Smooth muscle cell (in vitro differentiated cells): ENCODE results near the gene RCOR1. TPM values are rescaled to one million over a fixed set of nuclear protein-coding genes. Genes with fewer than 3 reads are reported as not detected.

Experiments
- DNase-seq: peaks from one replicate; lab custom pipeline; 2025; ENCODE audit not compliant: unreplicated experiment; lab: John Stamatoyannopoulos, UW
- H2AFZ ChIP-seq: fragments of 200-600 bp; sonication (generic); 2 replicates; pipeline ENCODE4 v1.6.0; 2016; ENCODE audit warnings: antibody characterized with exemption, low read depth, mild to moderate bottlenecking
- H3F3A ChIP-seq: fragments of 200-600 bp; sonication (generic); 2 replicates; pipeline ENCODE4 v1.6.0; 2017; ENCODE audit warnings: antibody characterized with exemption, low read depth
- H3K27ac ChIP-seq: fragments of 200-600 bp; sonication (generic); 2 replicates; pipeline ENCODE4 v1.5.1; 2016; ENCODE audit warnings: low read depth, mild to moderate bottlenecking
- H3K27me3 ChIP-seq: fragments of 200-600 bp; sonication (generic); 2 replicates; pipeline ENCODE4 v1.6.1; 2016; ENCODE audit warnings: low read depth, mild to moderate bottlenecking
- H3K36me3 ChIP-seq: fragments of 200-600 bp; sonication (generic); 2 replicates; pipeline ENCODE4 v1.5.1; 2016; ENCODE audit warnings: low read depth
- H3K4me1 ChIP-seq: fragments of 200-600 bp; sonication (generic); 2 replicates; pipeline ENCODE4 v1.5.1; 2016; ENCODE audit warnings: low read depth
- H3K4me2 ChIP-seq: fragments of 200-600 bp; sonication (generic); 2 replicates; pipeline ENCODE4 v1.6.0; 2016; ENCODE audit warnings: mild to moderate bottlenecking
- H3K4me3 ChIP-seq: fragments of 200-600 bp; sonication (generic); 2 replicates; pipeline ENCODE4 v1.5.1; 2016; ENCODE audit warnings: mild to moderate bottlenecking
- H3K79me2 ChIP-seq: fragments of 200-600 bp; sonication (generic); 2 replicates; pipeline ENCODE4 v1.6.0; 2016; ENCODE audit warnings: low read depth, mild to moderate bottlenecking
- H3K9ac ChIP-seq: fragments of 200-600 bp; sonication (generic); 2 replicates; pipeline ENCODE4 v1.6.0; 2016; ENCODE audit warnings: low read depth
- H3K9me3 ChIP-seq: fragments of 200-600 bp; sonication (generic); replicated peaks from 2 replicates; pipeline ENCODE4 v1.5.1; 2016; ENCODE audit warnings: low read depth
- H4K20me1 ChIP-seq: fragments of 200-600 bp; sonication (generic); 2 replicates; pipeline ENCODE4 v1.6.0; 2016; ENCODE audit warnings: low read depth
- WGBS: methylation state at CpG from one replicate; pipeline ENCODE4 v1.1.7; 2016; ENCODE audit warnings: low lambda C conversion rate; 5-methylcytosine and 5-hydroxymethylcytosine counted together
- polyA plus RNA-seq: library from polyadenylated mRNA; unstranded; fragments of >200 nt; fragmentation: Nextera tagmentation; extraction: Ambion mirVana; gene quantifications from 2 replicates; pipeline ENCODE4 v1.2.1, GENCODE V29; 2016
- total RNA-seq: library from RNA; depleted of rRNA; stranded (reverse); fragments of >200 nt; gene quantifications from 2 replicates; pipeline ENCODE4 v1.2.3, GENCODE V29; 2014
- TF ChIP-seq, protein P1 (sequence below): fragments of 200-600 bp; sonication (generic); IDR thresholded peaks from 2 replicates; pipeline ENCODE4 v1.5.1; 2017; ENCODE audit warnings: borderline replicate concordance, mild to moderate bottlenecking, antibody characterized with exemption; ENCODE audit not compliant: insufficient read depth, poor library complexity, severe bottlenecking

Gene RCOR1
- total and polyA plus RNA-seq, 2 experiments from 2014 or later: 4.4 to 29.3 TPM

DNA sequence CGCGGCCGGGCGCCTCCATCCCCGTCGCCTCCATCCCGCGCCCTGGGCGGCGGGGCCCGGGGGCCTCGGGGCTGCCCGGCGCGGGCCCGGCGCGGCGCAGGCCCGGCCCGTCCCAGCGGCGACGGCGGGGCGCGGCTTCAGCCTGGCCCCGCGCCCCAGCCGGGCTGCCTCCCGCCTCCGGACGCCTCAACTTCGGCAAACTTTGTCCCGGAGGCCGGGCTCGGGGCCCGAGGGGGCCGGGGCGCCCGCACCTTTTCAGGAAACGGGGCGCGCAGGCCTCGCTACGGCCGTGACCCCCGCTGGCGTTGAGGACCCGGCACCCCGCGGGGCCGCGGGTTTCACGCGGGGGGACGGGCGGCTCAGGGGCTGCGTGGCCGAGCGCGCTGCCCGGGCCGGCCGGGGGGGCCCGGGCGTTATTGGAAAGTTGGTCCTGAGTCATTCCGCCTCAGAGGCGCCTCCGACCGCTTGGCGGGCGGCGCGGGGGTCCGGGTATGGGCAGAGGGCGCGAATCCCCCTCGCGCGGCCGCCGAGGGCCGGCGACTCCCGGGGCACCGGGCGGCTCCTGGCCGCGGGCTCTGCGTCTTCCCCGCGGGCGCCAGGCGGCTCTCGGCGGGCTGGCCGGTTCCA lies 185.4 kb downstream of the RCOR1 start:
- Histone ChIP-seq H3K4me2 (peak overlapping the region; percentile 97), H3K4me1 (peaks cover 7% of the 10 kb centered on the region), H3K36me3 (no peaks in the 10 kb centered on the region), H4K20me1 (peaks cover 47% of the 10 kb centered on the region), H3F3A (peaks cover 14% of the 10 kb centered on the region), H2AFZ (no peak overlapping the region), H3K27ac (peak overlapping the region; percentile 94), H3K9ac (peak overlapping the region; percentile 94), H3K4me3 (peak overlapping the region; percentile 87), H3K79me2 (peaks cover 48% of the 10 kb centered on the region), H3K27me3 (no peaks in the 10 kb centered on the region), H3K9me3 (no peaks in the 10 kb centered on the region)
- no peak for DNase-seq
- TF ChIP-seq, protein P1, sequence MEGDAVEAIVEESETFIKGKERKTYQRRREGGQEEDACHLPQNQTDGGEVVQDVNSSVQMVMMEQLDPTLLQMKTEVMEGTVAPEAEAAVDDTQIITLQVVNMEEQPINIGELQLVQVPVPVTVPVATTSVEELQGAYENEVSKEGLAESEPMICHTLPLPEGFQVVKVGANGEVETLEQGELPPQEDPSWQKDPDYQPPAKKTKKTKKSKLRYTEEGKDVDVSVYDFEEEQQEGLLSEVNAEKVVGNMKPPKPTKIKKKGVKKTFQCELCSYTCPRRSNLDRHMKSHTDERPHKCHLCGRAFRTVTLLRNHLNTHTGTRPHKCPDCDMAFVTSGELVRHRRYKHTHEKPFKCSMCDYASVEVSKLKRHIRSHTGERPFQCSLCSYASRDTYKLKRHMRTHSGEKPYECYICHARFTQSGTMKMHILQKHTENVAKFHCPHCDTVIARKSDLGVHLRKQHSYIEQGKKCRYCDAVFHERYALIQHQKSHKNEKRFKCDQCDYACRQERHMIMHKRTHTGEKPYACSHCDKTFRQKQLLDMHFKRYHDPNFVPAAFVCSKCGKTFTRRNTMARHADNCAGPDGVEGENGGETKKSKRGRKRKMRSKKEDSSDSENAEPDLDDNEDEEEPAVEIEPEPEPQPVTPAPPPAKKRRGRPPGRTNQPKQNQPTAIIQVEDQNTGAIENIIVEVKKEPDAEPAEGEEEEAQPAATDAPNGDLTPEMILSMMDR: no peak
- 1% methylated on average over 74 of the region's 98 CpGs for WGBS

- Histone ChIP-seq H2AFZ (no peak overlapping the region), H3K4me3 (peak overlapping the region; percentile 87), H3K4me2 (peak overlapping the region; percentile 97), H3K27ac (peak overlapping the region; percentile 94), H4K20me1 (peaks cover 54% of the 10 kb centered on the region), H3K27me3 (no peaks in the 10 kb centered on the region), H3K36me3 (no peaks in the 10 kb centered on the region), H3F3A (peaks cover 14% of the 10 kb centered on the region), H3K79me2 (peaks cover 55% of the 10 kb centered on the region), H3K9me3 (no peaks in the 10 kb centered on the region), H3K4me1 (peaks cover 7% of the 10 kb centered on the region), H3K9ac (peak overlapping the region; percentile 94)
- WGBS: 19% methylated on average over 29 of the region's 29 CpGs
- TF ChIP-seq, protein P1: no peak
- DNase-seq: no peak
Measured at GRCh38 chr14:102778338-102779083, 186.1 kb downstream of the RCOR1 start.

DNA sequence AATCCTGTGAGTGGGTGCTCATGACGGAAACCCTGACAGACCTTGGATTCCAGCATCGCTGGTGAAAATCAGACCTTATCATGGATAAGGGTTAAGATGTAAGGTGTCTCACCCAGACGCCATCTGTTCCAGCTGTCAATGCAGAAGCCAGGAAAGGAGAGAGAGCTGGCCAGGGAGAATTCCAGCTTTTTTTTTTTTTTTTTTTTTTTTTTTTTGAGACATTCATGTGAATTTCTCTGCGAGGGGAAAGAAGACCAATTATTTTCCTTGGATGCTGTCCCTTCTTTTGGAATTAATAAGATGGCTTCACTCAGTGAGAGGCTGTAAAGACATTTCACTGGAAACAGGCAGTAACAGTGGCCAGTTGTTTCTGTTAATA lies 186.6 kb downstream of the RCOR1 start:
- no peaks in the 10 kb centered on the region for H3K36me3 ChIP-seq
- peaks cover 59% of the 10 kb centered on the region for H4K20me1 ChIP-seq
- H3K4me1 ChIP-seq: peaks cover 7% of the 10 kb centered on the region
- H3K9ac ChIP-seq: peak overlapping the region; percentile 94
- no peaks in the 10 kb centered on the region for H3K9me3 ChIP-seq
- H3K4me2 ChIP-seq: peak overlapping the region; percentile 97
- H3F3A ChIP-seq: peaks cover 14% of the 10 kb centered on the region
- DNase-seq: no peak
- peaks cover 60% of the 10 kb centered on the region for H3K79me2 ChIP-seq
- TF ChIP-seq, protein P1: no peak
- WGBS: 37% methylated on average over 4 of the region's 4 CpGs
- no peak overlapping the region for H2AFZ ChIP-seq
- H3K27me3 ChIP-seq: no peaks in the 10 kb centered on the region
- H3K27ac ChIP-seq: peak overlapping the region; percentile 94
- peak overlapping the region; percentile 87 for H3K4me3 ChIP-seq
